Muscle of back (tissue), 11 donors: ENCODE data around the gene BATF2. TPM values are rescaled to one million over a fixed set of nuclear protein-coding genes. Genes with fewer than 3 reads are reported as not detected.

ENCODE experiments used
- DNase-seq, 3 donors: peaks; one replicate each; pipeline versions ENCODE4 v3.0.0 to v3.0.0-alpha.2; 2013
- polyA plus RNA-seq, 10 donors: library from polyadenylated mRNA; unstranded; fragments of 120-200 nt; gene quantifications; one replicate each; pipeline ENCODE4 v1.2.1, GENCODE V29; 2013; ENCODE audit not compliant: insufficient read length in 10 of 10

The BATF2 gene
- polyA plus RNA-seq, 10 donors: 0.79 to 1.6 (median 1.1) TPM

DNA sequence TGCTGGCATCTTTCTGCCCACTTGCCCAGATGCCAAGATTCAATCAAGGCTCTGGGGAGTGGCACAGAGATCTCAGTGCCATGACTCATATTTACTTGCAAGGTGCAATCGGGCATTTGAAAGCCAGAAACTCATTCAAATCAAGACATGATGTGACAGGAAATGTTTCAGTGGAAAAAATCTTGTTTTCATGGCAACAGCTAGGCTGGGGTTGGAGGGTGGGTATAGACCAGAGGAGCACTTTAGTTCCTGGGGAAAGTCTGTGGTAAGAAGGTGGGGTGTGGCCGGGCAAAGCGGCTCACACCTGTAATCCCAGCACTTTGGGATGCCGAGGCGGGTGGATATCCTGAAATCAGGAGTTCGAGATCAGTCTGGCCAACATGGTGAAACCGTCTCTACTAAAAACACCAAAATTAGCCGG, 26.0 kb downstream of the BATF2 start:
- DNase-seq: no peak

DNA sequence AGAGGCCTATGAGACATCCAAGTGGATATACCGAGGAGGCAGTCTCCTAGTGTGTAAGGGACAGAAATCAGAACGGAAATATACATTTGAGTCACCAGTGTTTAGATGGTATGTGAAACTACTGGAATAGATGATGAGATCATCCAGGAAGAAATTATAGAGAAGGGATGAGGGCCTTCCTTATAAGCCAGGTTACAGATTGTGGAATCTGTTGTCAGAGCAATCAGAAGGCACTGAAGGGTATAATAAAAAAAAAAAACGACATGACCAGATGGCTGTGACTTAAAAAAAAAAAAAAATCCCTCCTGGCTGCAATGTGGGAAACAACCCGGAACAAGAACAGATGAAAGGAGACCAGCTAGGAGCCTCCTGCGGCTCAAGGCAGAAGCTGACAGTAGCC, 27.6 kb downstream of the BATF2 start:
- peak in 1 of 3 donors; percentile 46 for DNase-seq

DNA sequence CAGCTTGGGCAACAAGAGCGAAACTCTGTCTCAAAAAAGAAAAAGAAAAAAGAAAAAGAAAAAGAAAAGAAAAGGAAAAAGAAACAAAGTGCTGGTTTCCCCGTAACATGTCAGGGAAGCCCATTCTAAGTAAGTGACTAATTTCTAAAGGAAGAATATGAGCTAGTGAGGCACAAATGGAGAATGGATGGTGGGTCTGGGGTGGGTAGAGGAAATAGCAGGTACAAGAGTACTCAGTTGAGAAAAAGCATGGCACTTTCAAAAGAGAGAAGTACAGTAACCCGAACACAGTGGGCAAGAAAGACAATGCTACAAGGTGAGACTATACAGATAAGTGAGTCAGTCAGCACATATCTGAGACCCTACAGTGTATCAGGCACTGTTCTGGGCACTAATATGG, 29.4 kb downstream of the BATF2 start:
- DNase-seq: no peak

DNA sequence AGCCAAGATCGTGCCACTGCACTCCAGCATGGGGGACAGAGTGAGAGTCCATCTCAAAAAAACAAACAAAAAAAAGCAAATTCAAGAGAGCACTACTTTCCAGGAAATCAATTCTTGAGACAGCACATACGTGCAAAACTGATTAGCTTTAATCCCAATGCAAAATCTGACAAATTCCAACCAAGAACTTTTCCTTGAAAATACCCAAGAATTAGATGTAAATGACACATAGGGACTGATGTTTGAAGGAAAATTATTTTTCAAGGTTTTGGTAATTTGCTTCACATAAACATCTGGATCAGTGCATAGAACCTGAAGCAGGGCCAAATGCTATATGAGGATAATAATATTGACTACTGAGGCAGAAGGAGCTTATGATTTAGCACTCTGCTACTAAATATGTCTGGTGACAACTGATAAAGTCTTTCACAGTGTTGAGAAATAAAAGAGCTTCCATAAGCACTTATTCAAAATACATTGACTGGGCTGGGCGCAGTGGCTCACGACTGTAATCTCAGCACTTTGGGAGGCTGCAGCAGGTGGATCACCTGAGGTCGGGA, 33.6 kb downstream of the BATF2 start:
- no peak for DNase-seq

DNA sequence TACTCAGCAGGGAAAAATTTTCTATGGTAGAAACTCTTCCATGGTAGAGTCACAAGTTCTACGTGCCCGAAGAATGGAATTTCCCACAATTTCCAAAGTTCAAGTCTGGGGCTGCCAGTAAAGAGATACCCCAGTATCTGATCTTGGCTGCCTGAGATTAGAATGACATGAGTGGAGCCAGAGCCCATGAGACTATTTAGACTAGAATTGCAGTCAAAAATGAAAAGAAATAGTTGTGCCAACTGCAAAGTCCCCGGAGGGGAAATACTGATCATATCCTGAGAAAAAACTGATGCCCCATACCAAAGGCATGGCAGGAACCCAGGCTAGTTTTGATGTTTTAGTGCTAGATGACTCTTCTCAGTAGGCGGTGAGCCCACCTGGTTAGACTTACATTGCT, 36.1 kb downstream of the BATF2 start:
- no peak for DNase-seq

DNA sequence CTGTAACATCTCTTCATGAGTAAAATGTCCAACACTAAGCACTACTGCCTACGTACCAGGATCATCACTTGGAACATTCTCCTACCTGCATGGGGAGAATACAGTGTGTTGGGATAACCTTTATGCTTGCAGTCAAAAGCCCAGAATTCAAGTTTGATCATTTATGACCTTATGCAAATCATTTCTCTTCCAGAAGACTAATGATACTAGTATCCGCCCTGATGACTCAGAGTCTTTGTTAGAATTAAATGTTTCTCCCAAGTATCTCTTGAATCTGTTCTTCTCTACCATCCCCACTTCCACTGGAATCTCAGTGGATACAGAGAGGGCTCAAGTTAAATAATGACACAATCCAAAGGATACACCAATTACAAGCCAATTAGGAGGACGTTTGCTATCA, 37.3 kb downstream of the BATF2 start:
- no peak for DNase-seq

DNA sequence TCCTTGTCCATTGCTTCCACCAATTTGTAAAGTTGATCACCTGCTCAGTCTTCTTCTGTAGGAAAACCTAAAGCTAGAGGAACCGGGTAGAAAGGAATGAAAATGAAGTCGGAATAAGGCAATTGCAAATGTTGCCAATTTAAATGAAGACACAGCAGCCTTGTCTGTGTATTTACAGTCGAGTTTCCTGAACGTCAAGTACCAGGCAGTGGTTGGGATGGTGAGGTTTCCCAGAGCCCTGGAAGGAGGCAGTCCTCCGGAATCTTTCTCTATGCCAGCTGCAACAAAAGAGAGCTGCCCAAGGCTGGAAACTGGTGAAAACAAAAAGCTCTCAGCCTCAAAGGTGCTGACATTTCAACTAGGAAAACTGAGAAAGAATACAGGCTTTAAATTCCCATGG, 42.6 kb downstream of the BATF2 start:
- no peak for DNase-seq

DNA sequence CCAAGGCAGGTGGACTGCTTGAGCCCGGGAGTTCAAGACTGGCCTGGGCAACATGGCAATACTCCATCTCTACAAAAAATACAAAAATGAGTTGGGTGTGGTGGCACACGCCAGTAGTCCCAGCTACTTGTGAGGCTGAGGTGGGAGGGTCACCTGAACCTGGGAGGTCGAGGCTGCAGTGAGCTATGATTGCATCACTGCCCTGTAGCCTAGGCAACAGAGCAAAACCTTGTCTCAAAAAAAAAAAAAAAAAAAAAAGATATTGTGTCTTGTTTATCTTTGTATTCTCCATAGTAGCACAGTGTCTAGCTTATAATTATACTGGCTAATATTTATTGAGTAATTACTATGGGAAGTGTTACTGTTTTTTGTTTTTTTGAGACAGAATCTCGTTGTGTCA, 45.2 kb downstream of the BATF2 start:
- DNase-seq: no peak

DNA sequence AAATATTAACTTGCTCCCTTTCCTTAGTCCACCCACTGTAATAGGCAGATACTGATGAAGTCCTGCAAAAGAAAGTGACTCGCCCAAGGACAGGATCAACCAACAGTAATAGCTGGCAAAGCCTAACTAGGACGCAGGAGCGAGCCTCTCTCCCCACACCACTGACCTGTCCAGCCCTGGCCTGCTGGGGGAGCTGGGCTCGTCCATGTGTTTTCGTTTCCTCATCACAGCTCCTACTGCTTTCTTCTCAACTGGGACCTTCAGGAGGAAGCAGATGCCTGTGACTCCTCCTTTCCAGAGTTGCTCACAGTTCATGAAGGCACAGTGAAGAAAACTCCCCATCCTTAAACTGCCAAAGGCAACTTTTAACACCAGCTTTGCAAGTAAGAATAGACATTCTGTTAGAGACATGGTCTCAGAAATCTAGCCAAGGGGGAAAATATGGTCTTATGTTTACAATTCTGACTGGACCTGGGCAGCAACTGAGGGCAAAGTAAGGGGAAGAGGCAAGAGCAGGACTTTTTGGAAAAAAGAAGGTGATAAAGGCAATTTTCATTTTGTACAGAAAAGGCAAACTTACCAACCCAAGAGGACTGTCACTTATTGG, 49.5 kb downstream of the BATF2 start:
- DNase-seq: peak in 1 of 3 donors; percentile 13

Other genes starting within 250 kb of the BATF2 start
- gene PYGM, start 237.0 kb downstream of the BATF2 start, polyA plus RNA-seq: 100 to 1,000 TPM in 9 of 10 donors, 10 to 100 TPM in 1; 56.2 to 435 (median 195) TPM
- gene SF1, start 218.4 kb downstream of the BATF2 start, polyA plus RNA-seq: 100 to 1,000 TPM; 158 to 288 (median 220) TPM
- gene MAP4K2, start 193.8 kb downstream of the BATF2 start, polyA plus RNA-seq: 10 to 100 TPM in 8 of 10 donors, 1 to 10 TPM in 2; 8.2 to 19.4 (median 11.7) TPM
- 10 to 100 TPM; 15.3 to 26.0 (median 20.3) TPM for gene MEN1, start 186.4 kb downstream of the BATF2 start, polyA plus RNA-seq
- 1 to 10 TPM in 2 of 10 donors, under 1 TPM in 8; 0.48 to 2.8 (median 0.72) TPM for gene CDC42BPG, start 152.3 kb downstream of the BATF2 start, polyA plus RNA-seq
- 100 to 1,000 TPM in 3 of 10 donors, 10 to 100 TPM in 7; 64.4 to 115 (median 92.9) TPM for gene EHD1, start 118.3 kb downstream of the BATF2 start, polyA plus RNA-seq
- 10 to 100 TPM in 7 of 10 donors, 1 to 10 TPM in 3; 8.1 to 13.5 (median 11.1) TPM for gene ATG2A, start 79.8 kb downstream of the BATF2 start, polyA plus RNA-seq
- gene PPP2R5B, start 72.3 kb downstream of the BATF2 start, polyA plus RNA-seq: 10 to 100 TPM in 8 of 10 donors, 1 to 10 TPM in 2; 10.0 to 13.0 (median 11.3) TPM
- under 1 TPM in 2 of 10 donors, not detected in 8; 0.27 to 0.45 TPM for gene GPHA2, start 61.1 kb downstream of the BATF2 start, polyA plus RNA-seq
- under 1 TPM in 1 of 10 donors, not detected in 9; 0.20 TPM for gene MAJIN, start 24.9 kb downstream of the BATF2 start, polyA plus RNA-seq
- gene ARL2, start 17.2 kb upstream of the BATF2 start, polyA plus RNA-seq: 10 to 100 TPM; 60.2 to 90.7 (median 76.5) TPM
- 10 to 100 TPM; 17.5 to 25.7 (median 22.5) TPM for gene SNX15, start 30.5 kb upstream of the BATF2 start, polyA plus RNA-seq
- 10 to 100 TPM in 8 of 10 donors, 1 to 10 TPM in 2; 9.6 to 14.9 (median 12.1) TPM for gene SAC3D1, start 44.2 kb upstream of the BATF2 start, polyA plus RNA-seq
- gene NAALADL1, start 61.6 kb upstream of the BATF2 start, polyA plus RNA-seq: 1 to 10 TPM; 6.3 to 10.0 (median 7.6) TPM
- gene CDCA5, start 87.1 kb upstream of the BATF2 start, polyA plus RNA-seq: 10 to 100 TPM in 7 of 10 donors, 1 to 10 TPM in 3; 8.2 to 19.0 (median 10.9) TPM
- gene ZFPL1, start 87.3 kb upstream of the BATF2 start, polyA plus RNA-seq: 10 to 100 TPM; 16.9 to 27.3 (median 20.1) TPM
- gene VPS51, start 99.2 kb upstream of the BATF2 start, polyA plus RNA-seq: 100 to 1,000 TPM in 7 of 10 donors, 10 to 100 TPM in 3; 75.4 to 150 (median 107) TPM
- gene TM7SF2, start 114.9 kb upstream of the BATF2 start, polyA plus RNA-seq: 10 to 100 TPM in 5 of 10 donors, 1 to 10 TPM in 5; 6.4 to 12.8 (median 10.2) TPM
- 1 to 10 TPM; 3.6 to 5.8 (median 4.4) TPM for gene ZNHIT2, start 120.7 kb upstream of the BATF2 start, polyA plus RNA-seq
- 1,000 to 10,000 TPM in 4 of 10 donors, 100 to 1,000 TPM in 6; 706 to 1,181 (median 912) TPM for gene FAU, start 125.2 kb upstream of the BATF2 start, polyA plus RNA-seq
- gene MRPL49, start 125.3 kb upstream of the BATF2 start, polyA plus RNA-seq: 10 to 100 TPM; 17.5 to 26.5 (median 23.4) TPM
- gene SYVN1, start 137.5 kb upstream of the BATF2 start, polyA plus RNA-seq: 10 to 100 TPM; 37.4 to 45.1 (median 38.9) TPM
- under 1 TPM in 2 of 10 donors, not detected in 8; 0.17 to 0.20 TPM for gene SPDYC, start 173.3 kb upstream of the BATF2 start, polyA plus RNA-seq
- gene CAPN1, start 185.0 kb upstream of the BATF2 start, polyA plus RNA-seq: 10 to 100 TPM; 65.5 to 83.6 (median 74.5) TPM